GM12875 (cell line): ENCODE data around the gene TOMM20.
"Not testable (repeated sequence)": the region's sequence is repeated elsewhere in the genome, so short reads cannot be mapped to it uniquely, and the experiment has no call there.

Experiments used
- H3K4me3 ChIP-seq: one replicate; pipeline ENCODE4 v1.5.1; 2011; ENCODE audit warnings: low read depth, low read length, control low read depth
- TF ChIP-seq, protein P1 (sequence below): IDR thresholded peaks from 2 replicates; pipeline ENCODE4 v1.5.1; 2011; ENCODE audit warnings: low read depth, mild to moderate bottlenecking, control low read depth, inconsistent platforms, low read length, moderate library complexity, borderline replicate concordance; ENCODE audit not compliant: insufficient read depth

TOMM20 gene

DNA sequence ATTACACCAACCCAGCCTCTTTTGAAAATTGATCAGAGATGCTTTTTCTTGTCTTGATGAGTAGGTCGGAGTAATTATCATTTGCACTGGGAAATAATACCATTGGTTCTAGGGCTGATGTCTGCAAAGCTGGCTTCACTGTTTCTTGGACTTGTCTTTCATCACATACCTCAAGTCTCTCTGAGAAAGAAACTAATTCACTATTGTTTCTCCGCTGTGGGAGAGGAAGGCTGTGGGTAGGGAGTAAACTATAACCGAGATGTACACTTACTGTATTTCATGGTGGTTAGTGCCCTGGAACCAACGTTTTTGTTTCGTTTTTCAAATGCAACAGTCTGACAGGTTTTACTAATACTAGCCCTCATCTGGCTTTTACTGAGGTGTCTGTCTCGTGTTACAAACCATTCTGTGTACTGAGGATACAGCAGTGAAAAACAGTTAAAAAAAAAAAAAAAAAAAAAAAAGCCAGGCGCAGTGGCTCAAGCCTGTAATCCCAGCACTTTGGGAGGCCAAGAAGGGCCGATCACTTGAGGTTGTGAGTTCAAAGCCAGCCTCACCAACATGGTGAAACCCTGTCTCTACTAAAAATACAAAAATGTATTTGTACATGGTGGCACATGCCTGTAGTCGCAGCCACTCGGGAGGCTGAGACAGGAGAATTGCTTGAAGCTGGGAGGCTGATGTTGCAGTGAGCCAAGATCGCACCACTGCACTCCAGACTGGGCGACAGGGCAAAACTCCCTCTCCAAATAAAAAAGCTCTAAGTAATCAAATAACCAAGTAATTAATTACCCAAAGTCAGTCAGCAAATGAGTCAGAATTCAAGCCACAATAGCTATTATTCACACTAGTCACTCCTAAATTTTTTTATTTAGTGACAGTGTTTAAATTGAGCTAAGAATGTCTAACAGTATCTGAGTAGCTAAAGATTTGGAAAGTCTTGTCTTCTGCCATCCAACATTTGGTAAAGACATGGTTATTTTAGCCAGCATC is 23.3 kb downstream of the TOMM20 start:
- H3K4me3 ChIP-seq = peak overlapping the region; percentile 22
- TF ChIP-seq, protein P1, sequence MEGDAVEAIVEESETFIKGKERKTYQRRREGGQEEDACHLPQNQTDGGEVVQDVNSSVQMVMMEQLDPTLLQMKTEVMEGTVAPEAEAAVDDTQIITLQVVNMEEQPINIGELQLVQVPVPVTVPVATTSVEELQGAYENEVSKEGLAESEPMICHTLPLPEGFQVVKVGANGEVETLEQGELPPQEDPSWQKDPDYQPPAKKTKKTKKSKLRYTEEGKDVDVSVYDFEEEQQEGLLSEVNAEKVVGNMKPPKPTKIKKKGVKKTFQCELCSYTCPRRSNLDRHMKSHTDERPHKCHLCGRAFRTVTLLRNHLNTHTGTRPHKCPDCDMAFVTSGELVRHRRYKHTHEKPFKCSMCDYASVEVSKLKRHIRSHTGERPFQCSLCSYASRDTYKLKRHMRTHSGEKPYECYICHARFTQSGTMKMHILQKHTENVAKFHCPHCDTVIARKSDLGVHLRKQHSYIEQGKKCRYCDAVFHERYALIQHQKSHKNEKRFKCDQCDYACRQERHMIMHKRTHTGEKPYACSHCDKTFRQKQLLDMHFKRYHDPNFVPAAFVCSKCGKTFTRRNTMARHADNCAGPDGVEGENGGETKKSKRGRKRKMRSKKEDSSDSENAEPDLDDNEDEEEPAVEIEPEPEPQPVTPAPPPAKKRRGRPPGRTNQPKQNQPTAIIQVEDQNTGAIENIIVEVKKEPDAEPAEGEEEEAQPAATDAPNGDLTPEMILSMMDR = no peak

DNA sequence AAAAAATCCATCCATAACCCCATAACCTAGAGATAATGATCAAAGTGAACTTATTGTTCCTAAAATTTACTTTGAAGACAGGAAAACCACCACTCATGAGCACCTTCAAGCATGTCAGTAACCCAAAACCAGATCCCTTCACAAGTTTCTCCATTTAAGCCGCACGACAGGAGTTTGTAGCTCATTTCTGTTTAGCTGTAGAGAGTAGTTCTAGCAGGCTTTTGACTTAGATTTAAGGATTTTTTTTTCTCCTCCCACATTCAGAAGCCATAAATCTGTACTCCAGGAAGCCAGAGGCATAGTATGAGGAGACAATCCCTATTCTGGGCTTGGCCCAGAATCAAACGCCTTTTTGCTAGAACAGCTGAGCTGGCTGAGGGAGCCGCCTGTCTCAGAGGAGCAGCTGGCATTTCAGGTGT is 25.6 kb downstream of the TOMM20 start:
- H3K4me3 ChIP-seq = no peak overlapping the region
- TF ChIP-seq, protein P1 = no peak

DNA sequence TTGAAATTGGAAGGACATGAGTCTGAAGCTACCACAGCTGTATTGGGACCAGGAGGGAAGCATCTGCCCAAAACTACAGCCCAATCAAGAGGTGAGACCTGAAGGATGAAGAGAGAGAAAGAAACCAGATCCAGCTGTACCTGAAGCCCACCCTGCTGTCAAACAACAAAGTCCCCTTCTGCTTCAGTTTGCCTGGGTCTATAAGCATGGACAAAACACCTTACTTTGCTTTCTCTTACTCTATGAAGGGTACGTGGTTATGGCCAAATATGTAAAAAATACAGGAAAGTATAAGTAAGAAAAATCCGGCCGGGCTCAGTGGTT is 26.4 kb downstream of the TOMM20 start:
- no peak overlapping the region for H3K4me3 ChIP-seq
- TF ChIP-seq, protein P1 = no peak

- TF ChIP-seq, protein P1 = no peak
- H3K4me3 ChIP-seq = no peak overlapping the region
Observed at GRCh38 chr1:235101558-235102258, 26.9 kb downstream of the TOMM20 start.

DNA sequence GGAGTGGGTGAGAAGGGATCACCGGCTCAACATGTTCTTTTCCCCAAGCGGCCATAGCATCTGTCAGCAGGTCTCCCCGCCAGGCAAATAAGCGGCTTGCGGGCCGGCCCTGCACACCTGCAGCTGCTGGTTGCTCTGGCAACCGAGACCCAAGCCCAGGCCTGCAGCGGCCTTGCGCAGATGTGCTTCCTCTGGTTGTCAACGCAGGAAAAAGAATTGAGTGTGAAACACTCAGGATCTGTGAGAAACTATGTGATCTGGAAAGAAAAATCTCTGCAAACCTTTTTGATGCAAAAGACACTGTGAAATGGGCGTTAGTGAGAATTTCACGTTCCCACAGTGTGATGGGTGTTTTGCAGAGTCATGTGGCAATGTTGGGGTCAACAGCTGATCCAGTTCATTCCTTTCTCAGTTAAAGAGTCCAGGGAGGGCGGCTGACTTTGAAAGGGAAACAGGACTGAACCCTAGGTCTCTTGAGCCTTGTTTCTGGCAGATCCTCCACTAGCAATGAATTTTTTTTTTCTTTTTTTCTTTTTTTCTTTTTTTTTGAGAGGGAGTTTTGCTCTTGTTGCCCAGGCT is 28.4 kb downstream of the TOMM20 start:
- TF ChIP-seq, protein P1 = no peak

GRCh38 chr1:235098991-235099390 is 29.6 kb downstream of the TOMM20 start:
- TF ChIP-seq, protein P1 = no peak
- H3K4me3 ChIP-seq = no peak overlapping the region

More for the DNA sequence above, 28.4 kb downstream of the TOMM20 start:
- no peak overlapping the region for H3K4me3 ChIP-seq

- H3K4me3 ChIP-seq = no peak overlapping the region
- TF ChIP-seq, protein P1 = no peak
Observed at GRCh38 chr1:235098547-235098946, 30.1 kb downstream of the TOMM20 start.

- not testable (repeated sequence) for H3K4me3 ChIP-seq
Observed at GRCh38 chr1:235097501-235097900, 31.1 kb downstream of the TOMM20 start.
